ENCODE results near the gene STAT1.

Gene STAT1

DNA sequence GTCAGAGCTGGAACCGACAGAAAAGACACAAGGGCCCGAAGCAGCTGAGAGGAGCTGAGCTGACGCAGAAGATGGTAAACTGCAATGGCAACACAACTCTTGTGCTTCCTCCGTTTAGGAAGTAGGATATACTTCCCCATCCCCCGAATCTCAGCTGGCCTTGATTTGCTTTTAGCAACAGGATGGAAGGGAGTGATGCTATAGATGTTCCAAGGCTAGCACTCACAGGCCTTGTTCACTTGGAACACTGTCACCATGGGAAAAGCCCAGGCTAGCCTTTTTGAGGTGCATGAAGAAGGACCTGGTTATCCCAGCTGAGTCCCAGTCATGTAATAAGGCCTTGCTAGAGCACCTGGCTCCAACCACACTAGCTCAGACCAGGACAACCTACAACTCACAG, 26.0 kb downstream of the STAT1 start:
- H3K27ac ChIP-seq (ENCODE audit: low read depth, low read length, poor library complexity, severe bottlenecking) = no peak overlapping the region
- peaks cover 94% of the 10 kb centered on the region for H3K36me3 ChIP-seq (ENCODE audit: insufficient read depth, low read length)
- no peak for TF ChIP-seq EZH2 (IDR thresholded peaks at IDR 0.05; ENCODE audit: borderline replicate concordance, low read length)
- no peak for TF ChIP-seq CTCF (IDR thresholded peaks at IDR 0.05; ENCODE audit: low read length)
- H4K20me1 ChIP-seq (ENCODE audit: insufficient read depth, low read length) = no peaks in the 10 kb centered on the region
- H3K9me2 ChIP-seq (ENCODE audit: low read depth, low read length) = no peaks in the 10 kb centered on the region
- no peaks in the 10 kb centered on the region for H3K79me2 ChIP-seq (ENCODE audit: insufficient read depth, low read length)
- H3K4me3 ChIP-seq (ENCODE audit: low read depth, low read length, poor library complexity, severe bottlenecking) = no peak overlapping the region
- H2AFZ ChIP-seq (ENCODE audit: low read length) = no peak overlapping the region
- no peaks in the 10 kb centered on the region for H3F3A ChIP-seq (ENCODE audit: insufficient read depth, low read length)
- no peaks in the 10 kb centered on the region for H3K9me3 ChIP-seq (ENCODE audit: low read length)
- no peak overlapping the region for H3K4me2 ChIP-seq (ENCODE audit: low read length)
- H3K27me3 ChIP-seq (ENCODE audit: insufficient read depth, low read length) = no peaks in the 10 kb centered on the region
- H3K4me1 ChIP-seq (ENCODE audit: insufficient read depth, low read length, severe bottlenecking) = no peaks in the 10 kb centered on the region
- no peak overlapping the region for H3K9ac ChIP-seq (ENCODE audit: low read length)

DNA sequence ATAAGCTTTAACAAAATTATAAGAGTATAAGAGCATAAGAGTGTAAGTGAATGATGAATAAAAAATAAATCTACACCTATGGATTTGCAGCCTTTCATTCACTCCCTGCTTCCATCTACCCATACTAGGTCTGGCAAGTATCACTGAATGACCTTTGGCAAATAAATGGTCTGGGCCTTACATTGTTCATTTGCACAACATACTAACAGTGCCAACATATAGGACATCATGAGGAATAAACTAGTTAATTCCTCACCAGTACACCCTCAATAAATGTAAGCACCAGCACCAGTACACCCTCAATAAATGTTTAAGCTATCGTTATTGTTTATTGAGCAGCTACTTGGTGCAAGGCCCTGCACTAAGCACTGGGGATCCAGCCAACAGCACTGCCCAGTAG, 26.9 kb downstream of the STAT1 start:
- Histone ChIP-seq H3K79me2 (ENCODE audit: insufficient read depth, low read length) (no peaks in the 10 kb centered on the region), H3K9me2 (ENCODE audit: low read depth, low read length) (no peaks in the 10 kb centered on the region), H3K4me2 (ENCODE audit: low read length) (no peak overlapping the region), H3K9me3 (ENCODE audit: low read length) (no peaks in the 10 kb centered on the region), H3K9ac (ENCODE audit: low read length) (no peak overlapping the region), H3K36me3 (ENCODE audit: insufficient read depth, low read length) (peaks cover 96% of the 10 kb centered on the region), H4K20me1 (ENCODE audit: insufficient read depth, low read length) (no peaks in the 10 kb centered on the region), H3K4me1 (ENCODE audit: insufficient read depth, low read length, severe bottlenecking) (no peaks in the 10 kb centered on the region), H3F3A (ENCODE audit: insufficient read depth, low read length) (no peaks in the 10 kb centered on the region), H3K4me3 (ENCODE audit: low read depth, low read length, poor library complexity, severe bottlenecking) (no peak overlapping the region), H3K27me3 (ENCODE audit: insufficient read depth, low read length) (no peaks in the 10 kb centered on the region), H2AFZ (ENCODE audit: low read length) (no peak overlapping the region), H3K27ac (ENCODE audit: low read depth, low read length, poor library complexity, severe bottlenecking) (no peak overlapping the region)
- TF ChIP-seq CTCF (IDR thresholded peaks at IDR 0.05; ENCODE audit: low read length) (no peak), EZH2 (IDR thresholded peaks at IDR 0.05; ENCODE audit: borderline replicate concordance, low read length) (no peak)

DNA sequence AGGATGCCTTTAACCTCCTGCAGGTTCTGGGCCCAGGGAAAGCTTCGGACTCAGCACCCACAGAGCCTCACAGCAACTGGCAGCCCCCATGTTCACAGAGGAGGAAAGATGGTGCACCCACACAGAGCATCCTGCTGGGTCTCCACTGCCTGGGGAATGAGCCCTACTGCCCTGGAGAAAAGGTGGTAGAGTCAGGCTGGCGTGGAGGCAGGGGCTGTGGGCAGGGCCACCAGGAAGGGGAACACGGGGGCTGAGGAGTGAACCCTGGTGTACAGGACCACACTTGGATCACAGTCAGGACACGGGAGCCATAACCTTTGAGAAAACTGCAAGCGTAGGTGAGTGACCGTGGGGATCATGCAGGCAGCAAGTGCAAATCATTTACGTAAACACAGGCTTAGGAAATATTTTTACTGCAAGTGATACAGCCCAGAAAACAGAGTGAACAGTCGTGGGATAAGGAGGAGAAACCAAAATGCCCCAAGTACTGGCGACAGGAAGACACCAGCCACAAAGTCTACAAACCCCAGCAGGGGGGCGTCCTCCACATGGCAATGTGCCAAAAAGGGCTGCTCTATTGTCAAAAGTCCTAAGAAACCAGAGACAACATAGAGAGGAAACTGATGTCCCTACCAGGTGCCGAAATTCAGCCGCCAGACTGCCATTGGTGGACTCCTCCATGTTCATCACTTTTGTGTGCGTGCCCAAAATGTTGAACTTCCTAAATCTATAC, 27.6 kb downstream of the STAT1 start:
- peaks cover 96% of the 10 kb centered on the region for H3K36me3 ChIP-seq (ENCODE audit: insufficient read depth, low read length)
- H3K79me2 ChIP-seq (ENCODE audit: insufficient read depth, low read length) = no peaks in the 10 kb centered on the region
- H2AFZ ChIP-seq (ENCODE audit: low read length) = no peak overlapping the region
- H3K4me3 ChIP-seq (ENCODE audit: low read depth, low read length, poor library complexity, severe bottlenecking) = no peak overlapping the region
- no peaks in the 10 kb centered on the region for H3K9me3 ChIP-seq (ENCODE audit: low read length)
- H3K4me2 ChIP-seq (ENCODE audit: low read length) = no peak overlapping the region
- H3K9ac ChIP-seq (ENCODE audit: low read length) = no peak overlapping the region
- no peaks in the 10 kb centered on the region for H3K27me3 ChIP-seq (ENCODE audit: insufficient read depth, low read length)
- no peaks in the 10 kb centered on the region for H4K20me1 ChIP-seq (ENCODE audit: insufficient read depth, low read length)
- peaks cover 4% of the 10 kb centered on the region for H3K4me1 ChIP-seq (ENCODE audit: insufficient read depth, low read length, severe bottlenecking)
- H3K9me2 ChIP-seq (ENCODE audit: low read depth, low read length) = no peaks in the 10 kb centered on the region
- TF ChIP-seq EZH2 (IDR thresholded peaks at IDR 0.05; ENCODE audit: borderline replicate concordance, low read length) (no peak), CTCF (IDR thresholded peaks at IDR 0.05; ENCODE audit: low read length) (no peak)
- no peaks in the 10 kb centered on the region for H3F3A ChIP-seq (ENCODE audit: insufficient read depth, low read length)
- no peak overlapping the region for H3K27ac ChIP-seq (ENCODE audit: low read depth, low read length, poor library complexity, severe bottlenecking)

Measured in OCI-LY1 (cell line).